IMR-90 (cell line): ENCODE results near the gene ADTRP. TPM values are rescaled to one million over a fixed set of nuclear protein-coding genes. Genes with fewer than 3 reads are reported as not detected.

Experiments
- ATAC-seq: fragments of 200-7000 bp; cut with Tn5 transposase; 2 replicates; pipeline ENCODE4 v1.9.1; 2020; ENCODE audit warnings: low read depth, mild to moderate bottlenecking, moderate library complexity
- BruUV-seq: library from RNA; stranded (reverse); fragments of 400-500 nt; replicated peaks from 2 replicates; lab custom pipeline; 2021; lab: Mats Ljungman, UMichigan
- CTCF ChIA-PET: fragments of 300-600 bp; formaldehyde crosslinking; extraction: SDS; loops from one replicate; lab custom pipeline; 2021; ENCODE audit warnings: antibody characterized with exemption; lab: Yijun Ruan, JAX
- POLR2A ChIA-PET: fragments of 300-600 bp; sonication (Branson Sonifier 250); formaldehyde crosslinking; loops from one replicate; lab custom pipeline; 2022; ENCODE audit warnings: antibody characterized with exemption; ENCODE audit not compliant: unreplicated experiment; lab: Charles Lee
- DNase-seq: peaks from one replicate; pipeline ENCODE4 v3.0.0; 2013
- H2AFZ ChIP-seq: replicated peaks from 2 replicates; pipeline ENCODE3; 2013; ENCODE audit warnings: low read length, mild to moderate bottlenecking; ENCODE audit not compliant: poor library complexity
- H2AK5ac ChIP-seq: 2 replicates; pipeline ENCODE4 v1.6.1; 2013; ENCODE audit warnings: low read depth, low read length, inconsistent platforms
- H2AK9ac ChIP-seq: replicated peaks from 2 replicates; pipeline ENCODE3; 2013; ENCODE audit warnings: mild to moderate bottlenecking, low read depth, low read length, moderate library complexity; ENCODE audit not compliant: poor library complexity
- H2BK120ac ChIP-seq: 2 replicates; pipeline ENCODE4 v1.6.1; 2013; ENCODE audit warnings: low read depth, low read length, inconsistent platforms
- H2BK15ac ChIP-seq: 3 replicates; pipeline ENCODE4 v1.6.1; 2013; ENCODE audit warnings: low read depth, low read length, inconsistent platforms
- H2BK20ac ChIP-seq: 2 replicates; pipeline ENCODE4 v1.6.1; 2013; ENCODE audit warnings: low read depth, mild to moderate bottlenecking, inconsistent platforms, low read length, moderate library complexity
- H2BK5ac ChIP-seq: 2 replicates; pipeline ENCODE4 v1.6.1; 2013; ENCODE audit warnings: mild to moderate bottlenecking, low read depth, low read length, inconsistent platforms; ENCODE audit not compliant: poor library complexity, severe bottlenecking
- H3K14ac ChIP-seq: replicated peaks from 2 replicates; pipeline ENCODE4 v1.6.1; 2013; ENCODE audit warnings: low read depth, low read length, inconsistent platforms
- H3K18ac ChIP-seq: 2 replicates; pipeline ENCODE4 v1.6.1; 2013; ENCODE audit warnings: low read depth, low read length, control low read depth
- H3K23ac ChIP-seq: 2 replicates; pipeline ENCODE4 v1.6.1; 2013; ENCODE audit warnings: low read depth, low read length, inconsistent platforms
- H3K27ac ChIP-seq: 2 replicates; pipeline ENCODE4 v1.5.1; 2013; ENCODE audit warnings: mild to moderate bottlenecking, control low read depth, low read length; ENCODE audit not compliant: insufficient read depth
- H3K27me3 ChIP-seq: 2 replicates; pipeline ENCODE4 v1.6.1; 2013; ENCODE audit warnings: low read length; ENCODE audit not compliant: control insufficient read depth, insufficient read depth
- H3K36me3 ChIP-seq: 2 replicates; pipeline ENCODE4 v1.6.1; 2013; ENCODE audit warnings: low read length, mixed read lengths; ENCODE audit not compliant: control insufficient read depth, insufficient read depth
- H3K4ac ChIP-seq: 2 replicates; pipeline ENCODE4 v1.6.1; 2013; ENCODE audit warnings: low read depth, low read length, inconsistent platforms
- H3K4me1 ChIP-seq: 2 replicates; pipeline ENCODE4 v1.6.1; 2013; ENCODE audit warnings: low read length, mixed read lengths; ENCODE audit not compliant: control insufficient read depth, insufficient read depth
- H3K4me2 ChIP-seq: 2 replicates; pipeline ENCODE4 v1.6.1; 2013; ENCODE audit warnings: low read depth, mild to moderate bottlenecking, control low read depth, low read length, moderate library complexity
- H3K4me3 ChIP-seq: 2 replicates; pipeline ENCODE4 v1.5.1; 2013; ENCODE audit warnings: low read depth, mild to moderate bottlenecking, control low read depth, low read length, moderate library complexity; ENCODE audit not compliant: insufficient read depth
- H3K56ac ChIP-seq: 2 replicates; pipeline ENCODE4 v1.6.1; 2013; ENCODE audit warnings: low read length, inconsistent platforms; ENCODE audit not compliant: insufficient read depth; ENCODE audit errors: extremely low read depth
- H3K79me1 ChIP-seq, 2 experiments: 2 replicates each; pipeline ENCODE4 v1.6.1; 2013; ENCODE audit warnings: low read length in 2 of 2, inconsistent platforms in 1 of 2, low read depth in 1 of 2
- H3K9ac ChIP-seq: 2 replicates; pipeline ENCODE4 v1.6.1; 2013; ENCODE audit warnings: low read depth, low read length, control low read depth
- H3K9me1 ChIP-seq: 2 replicates; pipeline ENCODE4 v1.6.1; 2013; ENCODE audit warnings: low read length, inconsistent platforms; ENCODE audit not compliant: insufficient read depth
- H3K9me3 ChIP-seq: 2 replicates; pipeline ENCODE4 v1.6.1; 2013; ENCODE audit warnings: low read length; ENCODE audit not compliant: control insufficient read depth, insufficient read depth
- H4K20me1 ChIP-seq: 2 replicates; pipeline ENCODE4 v1.6.1; 2013; ENCODE audit warnings: low read length, inconsistent platforms; ENCODE audit not compliant: insufficient read depth
- H4K5ac ChIP-seq: 2 replicates; pipeline ENCODE4 v1.6.1; 2013; ENCODE audit warnings: mild to moderate bottlenecking, low read depth, low read length, control low read depth
- H4K8ac ChIP-seq, 2 experiments: 2 replicates each; pipeline ENCODE4 v1.6.1; 2013; ENCODE audit warnings: low read depth in 2 of 2, low read length in 2 of 2, control low read depth in 1 of 2, inconsistent platforms in 1 of 2
- H4K91ac ChIP-seq: 2 replicates; pipeline ENCODE4 v1.6.1; 2013; ENCODE audit warnings: low read depth, low read length, inconsistent platforms; ENCODE audit not compliant: insufficient read depth
- CEBPB ChIP-seq: IDR thresholded peaks from 2 replicates; pipeline ENCODE4 v1.6.1; 2012; ENCODE audit warnings: low read depth, low read length, improper control_type of control experiment
- FOS ChIP-seq: fragments of 150-350 bp; IDR thresholded peaks from 2 replicates; pipeline ENCODE4 v1.6.1; 2016; ENCODE audit warnings: low read depth, low read length
- NFE2L2 ChIP-seq: fragments of 150-350 bp; IDR thresholded peaks from 2 replicates; pipeline ENCODE4 v1.6.1; 2016; ENCODE audit warnings: low read depth, mild to moderate bottlenecking, low read length
- RAD21 ChIP-seq: IDR thresholded peaks from 2 replicates; pipeline ENCODE4 v1.6.1; 2012; ENCODE audit warnings: low read length, improper control_type of control experiment
- RCOR1 ChIP-seq: IDR thresholded peaks from 2 replicates; pipeline ENCODE4 v1.6.1; 2012; ENCODE audit warnings: mild to moderate bottlenecking, low read length, improper control_type of control experiment; ENCODE audit not compliant: insufficient replicate concordance
- RFX5 ChIP-seq: IDR thresholded peaks from 2 replicates; pipeline ENCODE4 v1.8.0; 2012; ENCODE audit warnings: low read depth, mild to moderate bottlenecking, low read length, moderate library complexity
- USF2 ChIP-seq: fragments of 150-350 bp; IDR thresholded peaks from 2 replicates; pipeline ENCODE4 v1.6.1; 2017; ENCODE audit warnings: mild to moderate bottlenecking, antibody characterized with exemption, low read length, low read depth
- WGBS, 2 experiments: methylation state at CpG; one replicate each; pipeline versions ENCODE4 v1.1.5 to v1.1.7; 2013; ENCODE audit warnings: missing lambda C conversion rate in 2 of 2; ENCODE audit not compliant: insufficient read length in 1 of 2; ENCODE audit errors: extremely low coverage in 2 of 2; 5-methylcytosine and 5-hydroxymethylcytosine counted together
- dilution Hi-C: fragments of 300-500 bp; cut with HindIII; formaldehyde crosslinking; loops from one replicate; pipeline ENCODE4 v1.14.3; 2018; ENCODE audit warnings: low sequenced_read_pairs; ENCODE audit not compliant: unreplicated experiment
- in situ Hi-C: fragments of 300-500 bp; cut with MboI; formaldehyde crosslinking; loops from 3 replicates; pipeline ENCODE4 v1.14.3; 2019; ENCODE audit warnings: low sequenced_read_pairs, inconsistent platforms, mixed read lengths
- intact Hi-C: fragments of 100-400 bp; cut with micrococcal nuclease; formaldehyde crosslinking; loops from 2 replicates; pipeline ENCODE4 v1.10.0; 2022
- polyA plus RNA-seq, 3 experiments: library from polyadenylated mRNA; depleted of rRNA; stranded (reverse); fragments of >200 nt; gene quantifications; 2 replicates each; pipeline ENCODE4 v1.2.3, GENCODE V29; 2012; ENCODE audit warnings: low replicate concordance in 1 of 3
- total RNA-seq: library from RNA; depleted of rRNA; stranded (reverse); fragments of >200 nt; gene quantifications from 2 replicates; pipeline ENCODE4 v1.2.3, GENCODE V29; 2012
- TF ChIP-seq, protein P1 (sequence below): fragments of 150-350 bp; IDR thresholded peaks from 2 replicates; pipeline ENCODE4 v1.6.1; 2016; ENCODE audit warnings: low read depth, mild to moderate bottlenecking, low read length, moderate library complexity, borderline replicate concordance

The ADTRP gene
- total and polyA plus RNA-seq, 2 of the 4 experiments (the other 2 are of a cell fraction), result 0.50 to 0.72 TPM

DNA sequence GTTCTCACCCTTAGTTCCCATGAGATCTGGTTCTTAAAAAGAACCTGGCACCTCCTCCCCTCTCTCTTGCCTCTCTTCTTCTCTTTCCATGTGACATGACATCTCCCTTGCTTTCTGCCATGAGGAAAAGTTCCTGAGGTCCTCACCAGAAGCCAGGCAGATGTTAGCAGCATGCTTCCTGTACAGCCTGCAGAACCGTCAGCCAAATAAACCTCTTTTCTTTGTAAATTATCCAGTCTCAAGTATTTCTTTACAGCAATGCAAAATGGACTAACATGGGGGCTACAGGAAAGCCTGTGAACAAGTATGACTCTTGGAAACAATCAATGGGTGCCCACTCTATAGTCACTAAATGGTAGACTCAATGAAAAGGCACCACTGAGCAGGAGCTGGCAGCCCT, 34.5 kb downstream of the ADTRP start:
- no peaks in the 10 kb centered on the region for H3K79me1 ChIP-seq
- no peak overlapping the region for H3K9ac ChIP-seq
- no peak overlapping the region for H2AK9ac ChIP-seq
- H2AK5ac ChIP-seq, result no peak overlapping the region
- no peaks in the 10 kb centered on the region; the same call in 1 of the 2 replicates for H3K27me3 ChIP-seq
- ChIA-PET POLR2A (no interaction called here), CTCF (no interaction called here)
- H3K56ac ChIP-seq, result no peak overlapping the region
- H4K5ac ChIP-seq, result no peak overlapping the region
- H2BK20ac ChIP-seq, result no peak overlapping the region
- no peak overlapping the region for H2AFZ ChIP-seq
- H3K27ac ChIP-seq, result no peak overlapping the region
- H2BK5ac ChIP-seq, result no peak overlapping the region
- no peak overlapping the region for H3K4ac ChIP-seq
- in situ Hi-C loops (no loop called here), dilution Hi-C loops (no loop called here), intact Hi-C loops (no loop called here)
- no peak overlapping the region for H2BK15ac ChIP-seq
- H2BK120ac ChIP-seq, result no peak overlapping the region
- no CpG with 5 or more reads among the region's 1 CpG for WGBS, 2 experiments
- H3K36me3 ChIP-seq, result no peaks in the 10 kb centered on the region
- DNase-seq (no peak), ATAC-seq (no peak)
- H3K4me2 ChIP-seq, result no peak overlapping the region
- peaks cover 3% of the 10 kb centered on the region; the same call in 1 of the 2 replicates for H3K4me1 ChIP-seq
- no TSS peak for BruUV-seq
- no peak overlapping the region for H4K91ac ChIP-seq
- H3K9me3 ChIP-seq, result no peaks in the 10 kb centered on the region
- no peak overlapping the region for H3K14ac ChIP-seq
- TF ChIP-seq CEBPB (no peak), RCOR1 (no peak), RAD21 (no peak), FOS (no peak), RFX5 (no peak), NFE2L2 (no peak), USF2 (no peak)
- TF ChIP-seq, protein P1, sequence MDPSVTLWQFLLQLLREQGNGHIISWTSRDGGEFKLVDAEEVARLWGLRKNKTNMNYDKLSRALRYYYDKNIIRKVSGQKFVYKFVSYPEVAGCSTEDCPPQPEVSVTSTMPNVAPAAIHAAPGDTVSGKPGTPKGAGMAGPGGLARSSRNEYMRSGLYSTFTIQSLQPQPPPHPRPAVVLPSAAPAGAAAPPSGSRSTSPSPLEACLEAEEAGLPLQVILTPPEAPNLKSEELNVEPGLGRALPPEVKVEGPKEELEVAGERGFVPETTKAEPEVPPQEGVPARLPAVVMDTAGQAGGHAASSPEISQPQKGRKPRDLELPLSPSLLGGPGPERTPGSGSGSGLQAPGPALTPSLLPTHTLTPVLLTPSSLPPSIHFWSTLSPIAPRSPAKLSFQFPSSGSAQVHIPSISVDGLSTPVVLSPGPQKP, result no peak
- no peak overlapping the region for H3K18ac ChIP-seq
- H3K4me3 ChIP-seq, result no peak overlapping the region
- H4K8ac ChIP-seq, result no peak overlapping the region
- H3K9me1 ChIP-seq, result no peaks in the 10 kb centered on the region
- no peaks in the 10 kb centered on the region for H4K20me1 ChIP-seq
- H3K23ac ChIP-seq, result no peak overlapping the region
